CD4-positive, alpha-beta T cell treated with Interleukin-1 beta for 1 hour (primary cell): ENCODE data around the gene EXOC2.

ENCODE experiments used
- DNase-seq, 2 donors: peaks; one replicate each; pipeline ENCODE4 v3.0.0-alpha.2; 2020 to 2022

The EXOC2 gene

DNA sequence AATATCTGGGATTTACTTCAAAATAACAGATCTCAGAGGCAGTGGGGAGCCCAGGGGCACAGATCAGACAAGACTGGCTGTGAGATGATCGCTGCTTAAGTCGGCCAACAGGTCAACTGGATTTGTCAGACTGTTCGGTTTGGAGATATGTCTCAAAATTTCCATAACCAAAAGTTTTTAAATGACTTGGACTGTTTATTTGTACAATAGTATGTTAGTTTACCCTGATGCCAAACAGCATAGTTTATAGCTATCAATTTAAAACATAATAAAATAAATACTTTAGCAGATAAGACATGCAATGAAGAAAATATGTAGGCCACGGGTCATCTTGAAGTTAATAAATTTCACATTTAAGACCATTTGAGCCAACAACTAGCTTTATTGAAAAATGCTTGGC is 174.7 kb downstream of the EXOC2 start:
- DNase-seq = no peak

DNA sequence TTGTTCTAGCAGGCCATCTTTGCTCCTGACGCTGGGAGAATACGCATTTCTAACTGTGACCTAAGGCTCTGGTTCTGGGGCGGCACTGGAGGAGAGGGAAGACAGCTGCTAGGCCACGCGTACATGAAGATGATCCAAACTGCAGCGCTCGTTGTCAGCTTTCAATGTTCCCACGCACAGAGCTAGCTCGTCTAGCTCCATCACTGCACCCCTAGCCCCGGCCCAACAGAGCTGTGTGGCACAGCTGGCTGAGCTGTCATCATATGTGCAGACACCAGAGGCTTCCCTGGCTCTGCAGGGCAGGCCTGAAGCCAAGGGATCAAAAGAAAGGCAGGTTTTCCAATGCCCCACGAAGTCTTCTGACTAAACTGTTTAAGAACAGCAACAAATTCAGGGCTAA is 176.7 kb downstream of the EXOC2 start:
- DNase-seq = no peak

DNA sequence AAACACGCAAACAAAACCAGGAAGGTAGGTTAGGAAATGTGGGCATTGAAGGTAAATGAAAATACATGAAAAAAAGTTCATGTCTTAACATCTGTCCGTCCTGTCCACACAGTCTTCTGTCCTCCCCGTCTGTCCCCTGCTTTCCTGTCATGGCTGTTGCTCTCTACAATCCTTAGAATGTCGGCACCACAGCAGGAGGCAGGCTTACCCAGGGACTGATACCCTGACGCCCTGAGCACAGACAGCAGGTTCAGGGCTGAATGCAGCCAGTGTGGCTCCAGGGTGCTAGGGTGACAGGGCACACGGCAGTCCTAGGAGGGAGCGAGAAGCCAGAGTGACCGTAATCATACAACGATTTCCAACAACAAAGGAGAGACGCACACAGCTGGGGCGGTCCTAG is 177.7 kb downstream of the EXOC2 start:
- no peak for DNase-seq

DNA sequence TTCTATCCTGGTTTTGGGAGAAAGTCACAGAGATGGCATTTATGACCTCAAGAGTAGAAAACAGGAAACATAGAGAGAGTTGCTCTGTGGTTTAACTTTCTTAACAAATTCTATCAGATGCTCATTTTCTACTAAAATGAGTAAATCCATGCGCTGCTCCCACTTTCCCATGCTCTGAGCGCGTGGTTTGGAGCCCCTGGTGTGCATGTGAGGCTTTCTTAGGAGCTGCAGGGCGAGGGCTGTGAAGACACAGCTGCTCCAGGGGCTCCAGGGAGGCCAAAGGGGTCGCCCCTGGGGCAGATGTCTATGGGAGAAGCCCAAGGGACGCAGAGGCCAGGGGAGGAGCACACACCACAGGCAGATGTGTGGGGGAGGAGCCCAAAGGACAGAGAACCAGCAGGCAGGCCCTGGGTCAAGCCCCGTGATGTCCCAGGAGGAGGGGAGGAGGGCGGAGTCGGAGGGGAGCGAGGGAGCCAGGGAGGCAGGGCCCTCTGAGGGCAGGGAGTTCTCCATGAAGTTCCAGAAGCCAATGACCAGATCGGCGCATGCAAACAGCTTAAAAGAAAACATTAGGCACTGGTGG is 178.5 kb downstream of the EXOC2 start:
- DNase-seq = no peak

DNA sequence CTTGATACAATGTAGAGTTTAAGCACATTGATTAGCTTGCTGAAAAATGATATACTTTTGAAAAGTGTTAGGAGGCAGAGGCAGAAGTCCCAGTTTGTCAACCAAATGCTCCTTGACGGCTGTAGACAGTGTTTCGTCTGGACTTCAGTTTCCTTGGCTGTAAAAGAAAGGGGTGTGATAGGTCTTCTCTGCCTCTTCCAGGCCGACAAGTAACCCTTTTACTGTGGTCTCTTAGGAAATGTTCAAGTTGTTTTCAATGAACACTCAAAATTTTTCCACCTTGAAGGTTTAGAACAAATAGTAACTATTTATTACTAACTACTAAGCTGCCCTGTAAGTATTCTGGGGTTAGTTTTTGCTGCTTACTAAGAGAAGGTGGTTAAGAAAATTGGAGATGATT is 179.0 kb downstream of the EXOC2 start:
- DNase-seq = no peak

DNA sequence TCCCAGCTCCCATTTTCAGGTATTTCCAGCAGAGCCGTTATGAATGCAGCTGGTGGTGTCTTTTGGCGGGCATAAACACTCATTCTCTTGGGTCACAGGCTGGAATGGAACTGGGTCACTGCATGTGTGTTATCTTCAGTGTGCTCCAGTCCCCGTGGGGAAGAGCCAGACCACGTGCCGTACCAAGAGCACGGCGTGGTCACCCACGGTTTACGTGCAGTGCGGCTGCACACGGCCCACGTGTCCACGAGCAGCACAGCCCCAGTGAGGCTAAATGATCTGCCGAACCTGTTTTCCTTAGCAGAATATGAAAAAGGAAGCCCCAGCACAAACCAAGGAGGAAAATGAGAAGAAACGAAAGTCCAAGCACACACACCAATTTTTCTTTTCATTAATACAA is 179.9 kb downstream of the EXOC2 start:
- no peak for DNase-seq

DNA sequence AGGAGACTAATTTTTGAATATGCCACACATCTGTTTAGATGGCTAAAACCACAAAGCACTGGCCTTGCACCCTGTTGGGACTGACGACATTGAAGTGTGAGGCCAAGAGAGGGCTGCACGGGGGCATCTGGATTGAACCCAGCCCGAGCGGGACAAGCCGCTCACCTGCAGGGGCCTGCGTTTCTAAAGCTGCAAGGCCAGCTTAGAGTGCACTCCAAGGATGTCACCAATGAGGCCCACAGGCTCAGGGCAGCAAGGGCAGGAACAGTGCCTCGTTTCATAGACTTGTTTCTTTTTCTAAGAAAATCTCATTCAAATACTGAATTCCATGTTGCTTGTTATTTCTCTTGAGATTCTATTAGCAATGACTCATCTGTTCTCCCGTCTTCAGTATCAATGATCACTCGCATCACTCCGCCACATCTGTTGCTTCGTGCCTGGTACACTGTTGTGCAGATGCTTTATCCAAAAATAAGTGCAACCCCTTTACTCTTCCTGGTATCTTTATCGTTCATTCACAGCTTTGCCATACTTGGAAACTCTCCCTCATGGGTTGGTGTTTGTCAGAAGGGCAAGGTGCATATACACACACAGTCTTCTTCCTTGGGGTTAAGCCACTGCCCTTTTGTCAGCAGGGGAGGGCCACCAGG is 181.3 kb downstream of the EXOC2 start:
- no peak for DNase-seq

DNA sequence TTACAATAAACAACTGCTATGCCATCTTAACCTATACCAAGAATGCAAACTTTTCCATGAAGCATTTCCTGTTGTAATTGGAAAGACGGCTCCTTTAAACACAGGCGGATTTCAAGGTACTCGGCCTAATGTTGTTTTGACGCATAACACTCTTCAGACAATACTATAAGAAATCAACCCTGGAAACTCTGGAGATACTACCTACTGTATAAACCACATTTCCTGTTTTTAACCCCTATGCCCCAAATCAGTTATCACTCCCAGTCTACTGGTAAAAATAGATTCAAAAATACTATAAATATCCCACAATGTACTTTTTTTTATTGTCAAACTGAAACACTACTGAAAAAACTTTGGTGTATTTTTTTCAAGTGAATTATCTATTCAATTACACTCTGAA is 183.3 kb downstream of the EXOC2 start:
- DNase-seq = no peak

DNA sequence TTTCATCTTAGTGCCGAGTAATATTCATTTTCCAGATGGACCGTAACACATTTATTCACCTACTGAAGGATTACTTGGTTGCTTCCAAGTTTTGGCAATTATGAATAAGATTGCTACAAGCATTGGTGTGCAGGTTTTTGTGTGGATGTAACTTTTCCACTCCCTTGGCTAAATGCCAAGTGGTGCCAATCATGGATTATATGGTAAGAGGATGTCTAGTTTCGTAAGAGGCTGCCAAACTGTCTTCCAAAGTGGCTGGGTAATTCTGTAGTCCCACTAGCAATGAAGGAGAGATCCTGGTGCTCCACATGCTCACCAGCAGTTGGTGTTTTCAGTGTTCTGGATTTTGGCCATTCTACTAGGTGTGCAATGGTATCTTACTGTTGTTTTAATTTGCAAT is 184.3 kb downstream of the EXOC2 start:
- DNase-seq = no peak

DNA sequence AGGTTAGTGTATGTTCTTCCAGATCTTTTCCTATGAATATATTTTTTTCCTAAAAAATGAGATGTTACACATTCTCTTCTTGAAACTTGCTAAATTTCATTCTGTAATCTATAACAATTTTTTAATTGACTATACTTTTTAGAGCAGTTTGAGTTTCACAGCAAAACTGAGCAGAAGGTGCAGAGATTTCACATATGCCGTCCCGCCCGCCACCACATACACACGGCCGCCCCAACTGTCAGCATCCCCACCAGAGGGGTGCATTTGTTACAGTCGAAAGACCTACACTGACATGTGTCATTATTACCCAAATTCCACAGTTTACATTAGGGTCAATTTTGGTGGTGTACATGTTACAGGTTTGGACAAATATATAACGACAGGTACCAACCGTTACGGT is 184.9 kb downstream of the EXOC2 start:
- DNase-seq = no peak

DNA sequence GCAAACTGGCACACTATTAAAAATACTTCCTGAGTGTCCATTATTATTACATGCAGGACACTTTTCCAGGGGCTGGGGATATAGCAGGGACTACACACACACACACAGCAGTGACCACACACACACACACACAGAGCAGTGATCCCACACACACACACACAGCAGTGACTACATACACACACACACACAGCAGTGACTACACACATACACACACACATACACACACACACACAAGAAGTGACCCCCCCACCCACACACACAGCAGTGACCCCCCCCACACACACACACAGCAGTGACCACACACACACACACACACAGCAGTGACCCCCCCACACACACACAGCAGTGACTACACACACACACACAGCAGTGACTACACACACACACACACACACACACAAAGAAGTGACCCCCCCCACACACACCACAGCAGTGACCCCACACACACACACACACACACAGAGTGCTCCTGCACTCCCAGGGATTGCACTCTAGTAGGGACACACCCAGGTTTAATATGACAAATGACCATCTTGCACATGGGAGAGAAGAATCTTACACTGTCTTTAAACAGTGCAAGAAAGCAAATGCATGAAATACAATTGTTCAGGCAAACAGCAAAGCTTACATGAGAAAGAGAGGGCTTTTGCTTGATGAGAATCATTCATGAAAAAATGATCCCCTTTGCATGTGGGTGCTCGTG is 185.9 kb downstream of the EXOC2 start:
- DNase-seq = no peak

DNA sequence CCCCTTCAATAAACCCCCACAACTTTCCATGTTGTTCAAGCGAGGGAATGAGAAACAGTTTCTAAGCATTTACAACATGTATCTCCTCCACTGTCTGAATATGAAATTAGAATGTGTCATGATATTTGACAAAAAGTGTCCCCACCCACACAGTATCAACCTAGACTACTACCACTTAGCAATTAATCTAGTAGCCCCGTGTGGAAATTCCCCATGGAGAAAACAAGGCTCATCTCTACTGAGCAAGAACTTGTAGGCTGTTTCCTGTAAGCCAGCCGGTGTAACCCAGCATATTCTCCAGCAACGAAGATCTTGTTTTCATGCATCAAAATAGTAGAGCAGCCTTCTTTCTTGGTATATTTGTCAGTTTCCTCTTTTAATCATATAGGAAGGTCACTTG is 186.4 kb downstream of the EXOC2 start:
- no peak for DNase-seq

DNA sequence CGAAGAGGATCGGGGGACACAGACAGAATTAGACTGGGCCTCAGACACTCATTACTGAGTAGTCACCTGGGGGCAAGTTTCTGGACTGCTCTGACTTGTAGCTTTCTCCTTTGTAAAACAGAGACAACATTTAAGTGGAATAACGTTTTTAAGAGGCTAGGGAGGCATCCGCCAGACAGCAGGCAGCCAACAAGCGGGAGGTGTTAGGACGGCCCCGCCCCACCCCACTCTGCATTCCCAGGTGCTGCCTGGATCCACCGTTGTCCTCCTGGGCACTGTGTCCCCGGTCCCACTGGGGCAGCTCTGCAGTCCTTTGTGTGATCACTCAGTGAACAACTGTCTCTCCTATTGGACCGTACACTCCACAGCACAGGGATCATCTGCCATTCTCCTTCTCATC is 187.6 kb downstream of the EXOC2 start:
- DNase-seq = no peak

DNA sequence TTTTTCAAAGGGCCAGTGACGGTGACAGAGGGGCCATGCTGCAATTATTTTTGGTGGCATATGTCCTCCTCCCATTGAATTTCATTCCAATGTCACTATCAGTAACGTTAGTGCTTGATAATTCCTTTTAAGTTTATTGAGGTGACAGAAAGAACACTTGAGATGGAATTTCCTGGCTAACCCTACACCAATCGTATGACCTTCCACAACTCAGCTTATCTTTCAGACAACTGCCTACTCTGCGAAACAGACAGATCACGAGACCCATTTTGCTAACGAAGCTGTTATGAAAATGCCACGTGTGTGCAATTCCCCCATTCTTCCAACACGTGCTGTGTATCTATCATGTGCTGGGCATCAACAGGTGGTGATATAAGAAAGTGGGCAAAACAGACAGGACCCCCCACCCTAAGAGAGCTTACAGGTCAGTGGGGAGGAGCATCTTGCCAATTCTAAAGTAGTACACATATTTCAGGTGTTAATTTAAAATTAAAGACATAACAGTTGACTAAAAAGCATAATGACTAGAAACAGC is 188.4 kb downstream of the EXOC2 start:
- DNase-seq = no peak

DNA sequence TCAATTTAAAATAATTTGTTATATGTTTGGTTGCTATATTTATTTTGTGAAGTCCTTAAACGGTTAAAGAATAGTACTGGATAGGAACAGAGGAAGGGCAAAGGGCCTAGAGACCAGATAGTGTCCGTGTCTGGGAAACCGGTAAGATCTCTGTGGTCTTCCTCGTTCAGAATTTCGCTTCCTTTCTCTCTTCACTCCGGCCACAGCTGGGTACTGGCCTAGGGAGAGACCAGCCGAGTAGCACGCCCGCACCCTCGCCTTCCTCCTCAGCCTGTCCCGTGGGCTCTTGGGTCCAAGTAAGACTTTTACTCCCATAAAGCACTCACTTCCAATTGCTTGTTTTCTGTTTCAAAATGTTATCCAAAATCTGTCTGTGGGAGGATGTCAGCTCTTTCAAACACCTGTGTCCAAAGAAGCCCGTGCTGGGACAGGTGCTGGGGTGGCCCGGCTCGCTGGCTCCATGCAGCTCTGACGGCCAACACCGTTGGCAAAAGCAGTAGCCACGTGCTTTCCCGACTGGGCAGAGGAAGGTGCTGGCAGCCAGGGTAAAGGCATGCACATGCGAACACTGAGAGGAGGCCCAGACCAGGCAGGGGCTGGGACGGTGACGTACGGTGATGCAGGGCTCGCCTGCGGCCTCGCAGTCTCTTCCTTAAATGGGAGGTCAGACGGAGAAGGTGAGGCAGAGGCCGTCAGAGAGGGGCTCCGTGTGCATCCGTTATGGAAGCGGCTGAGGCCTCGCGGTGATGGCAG is 189.2 kb downstream of the EXOC2 start:
- no peak for DNase-seq

DNA sequence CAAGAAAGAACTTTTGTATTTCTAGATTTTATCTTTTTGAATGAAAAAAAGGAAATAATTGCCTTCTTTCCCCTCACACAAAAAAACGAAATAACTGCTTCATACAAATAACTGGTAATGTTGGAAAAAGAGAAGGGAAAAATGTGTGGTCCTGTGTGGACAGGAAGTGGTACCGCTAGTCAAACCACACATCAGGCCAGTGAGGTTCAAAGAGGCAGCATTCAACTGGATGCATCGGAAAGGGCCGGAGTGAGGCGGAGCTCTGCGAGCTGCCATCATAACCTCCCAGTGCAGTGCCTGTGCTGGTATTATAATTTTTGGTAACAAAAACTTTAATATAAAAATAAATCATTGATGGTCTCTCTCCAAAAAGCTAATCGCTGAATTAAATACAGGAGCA is 190.2 kb downstream of the EXOC2 start:
- no peak for DNase-seq

DNA sequence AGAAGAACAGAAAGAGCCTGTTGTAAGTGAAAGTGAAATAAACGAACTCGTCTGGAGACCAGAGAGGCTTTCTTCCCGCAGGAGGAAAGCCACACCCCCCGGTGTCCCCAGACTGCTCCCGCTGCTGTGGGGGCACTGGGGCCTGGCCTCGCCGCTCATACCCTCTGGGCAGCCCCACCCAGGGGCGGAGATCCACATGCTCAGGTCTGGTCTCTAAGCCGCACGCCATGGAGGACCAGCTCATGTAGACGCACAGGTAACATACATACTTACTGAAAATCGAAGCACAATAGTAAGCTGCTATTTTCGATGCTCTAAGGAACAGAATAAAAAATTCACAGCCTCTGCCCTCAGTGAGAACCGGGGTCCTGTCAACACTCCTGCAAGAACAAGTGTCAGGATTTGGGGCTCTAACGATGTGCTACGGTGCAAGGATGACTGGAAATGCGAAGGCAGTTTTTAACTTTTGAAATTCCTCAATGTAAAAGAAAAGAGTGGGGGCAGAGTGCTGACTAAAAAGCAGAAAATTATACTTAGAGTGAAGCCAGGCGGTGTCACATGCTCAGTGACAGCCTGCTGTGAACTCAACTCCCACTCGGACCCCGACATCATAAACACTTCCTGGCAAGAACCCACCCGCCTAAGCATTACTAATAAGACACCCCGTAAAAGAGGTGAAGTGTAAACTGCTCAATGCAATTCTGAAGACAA is 190.9 kb downstream of the EXOC2 start:
- DNase-seq = peak; percentile 23 to 54

DNA sequence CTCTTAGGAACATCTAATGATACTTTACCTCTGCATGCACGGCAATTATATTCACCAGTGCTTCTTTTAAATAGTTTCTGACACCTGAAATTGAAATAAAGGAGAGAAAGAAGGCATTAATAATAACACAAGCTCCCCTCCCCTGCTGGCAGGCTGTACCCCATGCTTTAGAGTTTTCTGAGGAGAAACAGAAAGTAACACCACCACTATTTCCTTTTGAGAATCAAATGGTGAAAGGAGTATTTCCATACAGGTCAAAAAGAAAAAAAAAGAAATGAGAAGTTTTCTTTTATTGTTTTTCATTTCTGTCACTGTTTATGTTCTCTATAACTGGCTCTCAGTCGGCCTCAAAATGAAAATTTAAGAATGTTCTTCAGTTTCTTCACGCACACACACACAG is 193.3 kb downstream of the EXOC2 start:
- peak in 1 of 2 donors; percentile 35 for DNase-seq

DNA sequence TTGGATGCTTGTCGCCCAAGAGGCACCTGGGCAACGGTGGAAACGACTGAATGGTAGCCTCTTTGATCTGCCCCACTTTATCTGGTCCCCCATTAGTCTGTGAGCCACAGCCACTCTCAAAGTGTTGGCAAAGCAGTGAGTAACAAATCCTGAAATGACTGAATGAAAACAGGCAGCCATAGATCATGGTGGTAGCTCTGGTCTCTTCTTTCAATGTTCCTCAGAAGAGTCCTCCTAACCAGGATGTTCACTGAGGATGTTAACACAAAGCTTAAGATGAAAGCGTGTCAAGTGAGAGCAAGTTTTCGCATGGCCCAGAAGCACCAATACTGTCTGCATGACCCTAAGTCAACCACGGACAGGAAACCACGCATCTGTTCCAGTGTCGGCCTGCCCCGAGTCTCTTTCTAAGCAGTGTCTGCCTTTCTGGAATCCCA is 194.1 kb downstream of the EXOC2 start:
- peak; percentile 17 to 42 for DNase-seq

DNA sequence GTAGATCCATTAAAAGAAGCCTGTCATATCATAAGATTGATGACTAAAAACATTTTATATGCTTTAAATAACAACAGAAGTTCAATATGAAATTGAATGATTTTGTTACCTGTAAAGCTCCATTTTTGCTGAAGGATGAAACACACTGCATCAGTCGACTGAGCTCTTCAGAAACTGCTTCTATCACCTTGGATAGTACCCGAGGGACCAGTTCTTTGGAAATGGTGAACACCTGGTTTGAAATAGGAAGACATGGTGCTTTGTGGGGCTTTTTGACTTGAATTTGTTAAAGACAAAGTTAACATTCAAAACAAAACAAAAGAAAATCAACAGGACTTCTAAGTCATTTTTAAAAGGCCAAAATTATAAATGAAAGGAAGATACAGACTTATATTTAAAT is 195.7 kb downstream of the EXOC2 start:
- DNase-seq = no peak

DNA sequence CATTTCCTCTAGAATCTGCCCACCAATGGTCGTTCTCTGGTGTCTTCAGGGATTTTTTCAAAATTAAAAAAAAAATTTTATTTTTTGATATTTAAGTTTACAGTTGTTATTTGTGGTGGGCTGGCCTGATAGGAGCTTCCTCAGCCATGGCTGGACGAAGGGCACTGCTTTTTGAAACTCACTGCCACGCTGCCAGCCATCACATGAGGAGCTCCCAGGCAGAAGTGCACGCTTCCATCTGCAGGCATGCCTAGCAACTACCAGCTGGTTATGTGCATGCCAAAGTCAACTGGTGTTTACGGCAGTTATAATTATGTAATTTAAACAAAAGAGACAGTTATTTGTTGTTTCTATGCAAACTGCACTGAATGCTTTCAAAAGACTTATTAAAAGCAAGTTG is 196.3 kb downstream of the EXOC2 start:
- no peak for DNase-seq

DNA sequence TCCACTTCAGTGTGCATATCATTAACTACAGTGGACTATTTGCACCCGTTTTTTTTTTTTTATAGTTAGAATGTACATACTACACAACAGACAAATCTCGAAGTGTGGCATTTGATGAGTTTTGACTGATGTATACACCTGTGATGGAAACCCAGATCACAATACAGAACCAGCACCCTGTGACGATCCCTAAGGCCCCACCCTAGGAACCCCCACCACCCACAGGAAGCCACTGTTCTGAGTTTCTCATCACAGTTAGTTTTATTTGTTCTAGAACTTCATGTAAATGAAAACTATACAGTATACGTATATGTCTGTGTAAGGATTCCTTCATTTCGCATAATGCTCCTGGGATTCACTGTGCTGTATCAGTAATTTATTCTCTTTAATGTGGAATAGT is 198.5 kb downstream of the EXOC2 start:
- no peak for DNase-seq

DNA sequence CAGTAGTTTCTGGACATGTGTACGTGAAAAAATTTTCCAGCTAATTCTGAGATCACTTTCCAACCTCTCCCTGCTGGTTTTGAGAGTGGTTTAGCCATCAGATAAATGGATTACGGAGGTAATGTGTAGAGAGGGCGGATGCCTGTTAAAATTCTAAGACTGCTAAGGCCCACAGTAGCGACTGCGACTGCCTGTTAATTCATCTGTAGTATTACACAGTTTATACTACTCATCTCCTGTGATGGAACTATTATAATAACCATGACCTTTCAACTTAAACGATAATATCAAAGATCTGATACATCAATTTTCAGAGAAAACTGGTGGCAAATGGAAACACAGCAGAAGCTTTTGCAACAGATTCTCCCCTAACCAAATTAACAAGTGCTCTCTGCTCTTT is 199.1 kb downstream of the EXOC2 start:
- DNase-seq = no peak
